Endothelial cell (in vitro differentiated cells): ENCODE measurements around the gene KMT2C. TPM values are rescaled to one million over a fixed set of nuclear protein-coding genes. Genes with fewer than 3 reads are reported as not detected.
"Not testable (repeated sequence)": the region's sequence is repeated elsewhere in the genome, so short reads cannot be mapped to it uniquely, and the experiment has no call there.

ENCODE experiments used
- DNase-seq: peaks from one replicate; pipeline ENCODE4 v3.0.0; 2021; ENCODE audit warnings: low spot score
- H3K27ac Mint-ChIP-seq: one replicate; pipeline ENCODE4 v1.8.0; 2021; ENCODE audit warnings: mixed read lengths, inconsistent platforms; ENCODE audit not compliant: unreplicated experiment
- H3K27me3 Mint-ChIP-seq: one replicate; pipeline ENCODE4 v1.8.0; 2021; ENCODE audit warnings: mild to moderate bottlenecking, moderate library complexity, mixed read lengths, inconsistent platforms; ENCODE audit not compliant: unreplicated experiment
- H3K36me3 Mint-ChIP-seq: one replicate; pipeline ENCODE4 v1.8.0; 2021; ENCODE audit warnings: mild to moderate bottlenecking, low read depth, mixed read lengths, inconsistent platforms; ENCODE audit not compliant: unreplicated experiment
- H3K4me1 Mint-ChIP-seq: one replicate; pipeline ENCODE4 v1.8.0; 2021; ENCODE audit warnings: mild to moderate bottlenecking, mixed read lengths, inconsistent platforms; ENCODE audit not compliant: unreplicated experiment
- H3K4me3 Mint-ChIP-seq: one replicate; pipeline ENCODE4 v1.8.0; 2021; ENCODE audit warnings: mild to moderate bottlenecking, mixed read lengths, inconsistent platforms; ENCODE audit not compliant: unreplicated experiment
- H3K9me3 Mint-ChIP-seq: one replicate; pipeline ENCODE4 v1.8.0; 2021; ENCODE audit warnings: mixed read lengths, inconsistent platforms; ENCODE audit not compliant: unreplicated experiment
- CTCF ChIP-seq: fragments of 200-600 bp; sonication (generic); IDR thresholded peaks from one replicate; pipeline ENCODE4 v1.5.0; 2021; ENCODE audit warnings: antibody characterized with exemption; ENCODE audit not compliant: unreplicated experiment
- total RNA-seq: library from RNA; stranded (reverse); fragmentation: NEBNext Ultra II Directional; extraction: Animal tissue kit (Norgen Biotek cat#: 25700); gene quantifications from one replicate; pipeline ENCODE4 v1.2.1, GENCODE V29; 2021; ENCODE audit not compliant: unreplicated experiment

Gene KMT2C
- total RNA-seq, 1 donor from 2014 or later, result 59.8 TPM

GRCh38 chr7:152459724-152460251 lies 24.0 kb upstream of the KMT2C start:
- Mint-ChIP-seq H3K9me3 (no peaks in the 10 kb centered on the region), H3K27ac (no peak overlapping the region), H3K36me3 (no peaks in the 10 kb centered on the region), H3K4me3 (no peak overlapping the region), H3K4me1 (peaks cover 7% of the 10 kb centered on the region), H3K27me3 (peaks cover 8% of the 10 kb centered on the region)
- DNase-seq, result no peak
- TF ChIP-seq CTCF, result no peak

GRCh38 chr7:152451356-152451755 lies 15.6 kb upstream of the KMT2C start:
- Mint-ChIP-seq H3K4me3 (no peak overlapping the region), H3K4me1 (no peaks in the 10 kb centered on the region), H3K9me3 (no peaks in the 10 kb centered on the region), H3K27ac (no peak overlapping the region), H3K27me3 (no peaks in the 10 kb centered on the region), H3K36me3 (no peaks in the 10 kb centered on the region)
- no peak for DNase-seq
- TF ChIP-seq CTCF, result no peak

GRCh38 chr7:152445386-152446008 lies 9.7 kb upstream of the KMT2C start:
- not testable (repeated sequence) for H3K4me1 Mint-ChIP-seq, H3K9me3 Mint-ChIP-seq, H3K4me3 Mint-ChIP-seq, H3K36me3 Mint-ChIP-seq, H3K27ac Mint-ChIP-seq, H3K27me3 Mint-ChIP-seq, DNase-seq

GRCh38 chr7:152443586-152443985 lies 7.8 kb upstream of the KMT2C start:
- TF ChIP-seq CTCF, result no peak
- H3K9me3 Mint-ChIP-seq, result no peaks in the 10 kb centered on the region
- no peaks in the 10 kb centered on the region for H3K4me1 Mint-ChIP-seq
- H3K27me3 Mint-ChIP-seq, result no peaks in the 10 kb centered on the region
- no peak overlapping the region for H3K4me3 Mint-ChIP-seq
- DNase-seq, result no peak
- H3K36me3 Mint-ChIP-seq, result no peaks in the 10 kb centered on the region
- H3K27ac Mint-ChIP-seq, result no peak overlapping the region

GRCh38 chr7:152442330-152442835 lies 6.6 kb upstream of the KMT2C start:
- H3K4me3 Mint-ChIP-seq, result no peak overlapping the region
- H3K9me3 Mint-ChIP-seq, result no peaks in the 10 kb centered on the region
- no peak for DNase-seq
- H3K36me3 Mint-ChIP-seq, result no peaks in the 10 kb centered on the region
- H3K27me3 Mint-ChIP-seq, result no peaks in the 10 kb centered on the region
- no peaks in the 10 kb centered on the region for H3K4me1 Mint-ChIP-seq
- no peak overlapping the region for H3K27ac Mint-ChIP-seq
- no peak for TF ChIP-seq CTCF

- not testable (repeated sequence) for H3K27ac Mint-ChIP-seq, H3K9me3 Mint-ChIP-seq
Measured at GRCh38 chr7:152441810-152442209, 6.0 kb upstream of the KMT2C start.

GRCh38 chr7:152441168-152441567 lies 5.4 kb upstream of the KMT2C start:
- not testable (repeated sequence) for DNase-seq, H3K9me3 Mint-ChIP-seq, H3K36me3 Mint-ChIP-seq, H3K4me3 Mint-ChIP-seq, H3K27me3 Mint-ChIP-seq, H3K27ac Mint-ChIP-seq, H3K4me1 Mint-ChIP-seq

More at GRCh38 chr7:152441810-152442209, 6.0 kb upstream of the KMT2C start:
- not testable (repeated sequence) for H3K4me1 Mint-ChIP-seq, H3K36me3 Mint-ChIP-seq, H3K27me3 Mint-ChIP-seq, H3K4me3 Mint-ChIP-seq, DNase-seq

- not testable (repeated sequence) for DNase-seq, H3K27ac Mint-ChIP-seq, H3K36me3 Mint-ChIP-seq, H3K9me3 Mint-ChIP-seq, H3K27me3 Mint-ChIP-seq, H3K4me3 Mint-ChIP-seq
- peaks cover 12% of the 10 kb centered on the region for H3K4me1 Mint-ChIP-seq
Measured at GRCh38 chr7:152438017-152438416, 2.2 kb upstream of the KMT2C start.
